Measurements from ENCODE around the gene CYBC1.

CYBC1 gene

DNA sequence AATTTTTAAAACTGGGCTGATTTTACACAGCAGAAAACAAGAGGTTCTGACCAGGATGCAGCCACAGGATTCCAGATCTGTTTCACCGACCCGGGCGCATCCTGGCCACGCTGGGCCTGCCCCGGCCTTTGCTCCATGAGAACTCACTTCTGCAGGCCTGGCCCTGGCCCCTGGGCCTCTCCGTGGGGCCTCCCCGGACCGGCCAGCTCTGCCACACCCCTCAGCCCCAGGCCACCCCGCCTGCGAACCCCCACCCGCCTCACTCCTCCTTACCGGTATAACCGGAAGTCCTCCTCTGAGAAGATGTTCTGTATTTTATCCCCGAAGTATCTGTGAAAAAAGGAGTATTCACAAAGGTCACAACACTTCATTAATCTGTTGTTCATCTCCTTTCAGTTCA, 45.5 kb downstream of the CYBC1 start:
- DNase-seq (ENCODE audit: low read depth, low spot score), result no peak
- TF ChIP-seq, protein P1, sequence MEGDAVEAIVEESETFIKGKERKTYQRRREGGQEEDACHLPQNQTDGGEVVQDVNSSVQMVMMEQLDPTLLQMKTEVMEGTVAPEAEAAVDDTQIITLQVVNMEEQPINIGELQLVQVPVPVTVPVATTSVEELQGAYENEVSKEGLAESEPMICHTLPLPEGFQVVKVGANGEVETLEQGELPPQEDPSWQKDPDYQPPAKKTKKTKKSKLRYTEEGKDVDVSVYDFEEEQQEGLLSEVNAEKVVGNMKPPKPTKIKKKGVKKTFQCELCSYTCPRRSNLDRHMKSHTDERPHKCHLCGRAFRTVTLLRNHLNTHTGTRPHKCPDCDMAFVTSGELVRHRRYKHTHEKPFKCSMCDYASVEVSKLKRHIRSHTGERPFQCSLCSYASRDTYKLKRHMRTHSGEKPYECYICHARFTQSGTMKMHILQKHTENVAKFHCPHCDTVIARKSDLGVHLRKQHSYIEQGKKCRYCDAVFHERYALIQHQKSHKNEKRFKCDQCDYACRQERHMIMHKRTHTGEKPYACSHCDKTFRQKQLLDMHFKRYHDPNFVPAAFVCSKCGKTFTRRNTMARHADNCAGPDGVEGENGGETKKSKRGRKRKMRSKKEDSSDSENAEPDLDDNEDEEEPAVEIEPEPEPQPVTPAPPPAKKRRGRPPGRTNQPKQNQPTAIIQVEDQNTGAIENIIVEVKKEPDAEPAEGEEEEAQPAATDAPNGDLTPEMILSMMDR (IDR thresholded peaks at IDR 0.05; ENCODE audit: low read depth, low read length), result no peak
- H3K4me3 ChIP-seq (ENCODE audit: low read depth, low read length), result no peak overlapping the region
- in situ Hi-C loops (cut with HindIII; ENCODE audit: low sequenced_read_pairs), result no loop called here

DNA sequence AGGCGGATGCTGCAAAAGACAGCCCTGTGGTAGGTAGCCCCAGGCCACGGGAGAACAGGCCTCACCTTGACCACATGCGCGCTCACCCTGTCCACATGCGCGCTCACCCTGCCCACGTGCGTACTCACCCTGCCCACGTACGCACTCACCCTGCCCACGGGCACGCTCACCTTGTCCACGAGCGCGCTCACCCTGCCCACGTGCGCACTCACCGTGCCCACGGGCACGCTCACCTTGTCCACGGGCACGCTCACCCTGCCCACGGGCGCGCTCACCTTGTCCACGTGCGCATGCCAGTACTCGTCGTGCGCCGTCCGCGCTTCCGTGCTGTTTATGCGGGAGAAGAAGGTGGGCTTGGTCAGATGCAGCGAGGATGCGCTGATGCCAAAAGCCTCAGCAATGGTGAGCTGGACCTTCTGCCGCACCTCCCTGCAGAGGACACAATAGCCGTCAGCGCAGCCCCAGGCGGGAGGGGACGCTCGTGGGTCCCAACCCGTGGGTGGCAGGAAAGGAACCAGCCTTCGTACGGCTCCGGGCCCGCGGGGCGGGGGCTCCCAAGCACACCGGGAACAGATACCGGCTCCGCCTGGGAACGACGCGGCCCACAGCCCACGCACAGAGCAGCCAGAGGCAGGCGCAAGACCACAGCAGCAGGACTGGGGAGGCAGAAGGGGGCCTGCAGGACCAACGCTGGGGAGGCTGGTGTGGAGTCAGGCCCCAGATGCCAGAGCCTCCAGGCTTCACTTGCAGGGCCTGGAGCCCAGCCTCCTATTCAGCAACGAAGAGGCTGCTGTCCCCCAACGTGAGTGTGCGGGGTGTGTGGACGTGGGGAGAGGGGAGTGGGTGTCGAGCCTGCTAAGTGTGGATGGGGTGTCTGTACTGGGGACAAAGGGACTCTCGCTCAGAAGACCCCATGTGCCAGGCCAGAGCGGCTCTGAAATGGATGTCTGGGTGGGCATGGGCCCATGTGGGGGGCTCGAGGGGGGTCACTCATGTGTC, 46.6 kb downstream of the CYBC1 start:
- no peak overlapping the region for H3K4me3 ChIP-seq (ENCODE audit: low read depth, low read length)
- in situ Hi-C loops (cut with HindIII; ENCODE audit: low sequenced_read_pairs), result no loop called here
- no peak for DNase-seq (ENCODE audit: low read depth, low spot score)
- TF ChIP-seq, protein P1 (IDR thresholded peaks at IDR 0.05; ENCODE audit: low read depth, low read length), result no peak

DNA sequence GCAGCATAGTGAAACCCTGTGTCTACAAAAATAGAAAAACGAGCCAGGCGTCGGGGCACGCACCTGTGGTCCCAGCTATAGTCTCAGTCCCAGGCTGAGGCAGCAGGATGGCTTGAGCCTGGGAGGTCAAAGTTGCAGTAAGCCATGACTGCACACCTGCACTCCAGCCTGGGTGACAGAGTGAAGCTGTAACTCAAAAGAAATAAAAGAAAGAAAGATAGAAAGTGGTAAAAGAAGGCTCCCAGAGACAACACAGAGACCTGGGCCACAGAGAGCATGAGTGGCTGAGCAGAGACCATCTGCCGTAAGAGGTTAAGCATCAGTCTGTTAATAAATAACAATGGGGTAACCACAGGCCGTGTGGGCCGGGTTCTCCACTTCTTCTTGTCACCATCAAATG, 47.7 kb downstream of the CYBC1 start:
- no peak overlapping the region for H3K4me3 ChIP-seq (ENCODE audit: low read depth, low read length)
- in situ Hi-C loops (cut with HindIII; ENCODE audit: low sequenced_read_pairs), result no loop called here
- TF ChIP-seq, protein P1 (IDR thresholded peaks at IDR 0.05; ENCODE audit: low read depth, low read length), result no peak
- no peak for DNase-seq (ENCODE audit: low read depth, low spot score)

DNA sequence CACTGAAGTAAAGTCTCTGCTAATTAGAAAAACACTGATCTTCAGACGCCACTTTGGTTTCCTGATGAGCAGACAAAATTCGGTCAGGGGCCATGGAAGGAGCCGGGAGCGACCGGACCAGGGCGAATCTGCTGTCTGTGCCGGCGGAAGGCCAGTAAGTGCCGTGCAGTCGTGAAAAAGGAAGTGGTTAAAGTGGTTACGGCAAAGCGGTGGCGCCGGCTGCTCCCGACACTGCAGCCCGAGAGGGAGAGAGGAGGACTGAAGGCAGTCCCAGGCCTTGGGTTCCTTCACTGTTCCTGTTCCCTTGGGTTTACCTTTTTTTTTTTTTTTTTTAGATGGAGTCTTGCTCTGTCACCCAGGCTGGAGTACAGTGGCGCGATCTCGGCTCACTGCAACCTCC, 49.7 kb downstream of the CYBC1 start:
- no peak overlapping the region for H3K4me3 ChIP-seq (ENCODE audit: low read depth, low read length)
- in situ Hi-C loops (cut with HindIII; ENCODE audit: low sequenced_read_pairs), result no loop called here
- no peak for DNase-seq (ENCODE audit: low read depth, low spot score)
- TF ChIP-seq, protein P1 (IDR thresholded peaks at IDR 0.05; ENCODE audit: low read depth, low read length), result no peak

DNA sequence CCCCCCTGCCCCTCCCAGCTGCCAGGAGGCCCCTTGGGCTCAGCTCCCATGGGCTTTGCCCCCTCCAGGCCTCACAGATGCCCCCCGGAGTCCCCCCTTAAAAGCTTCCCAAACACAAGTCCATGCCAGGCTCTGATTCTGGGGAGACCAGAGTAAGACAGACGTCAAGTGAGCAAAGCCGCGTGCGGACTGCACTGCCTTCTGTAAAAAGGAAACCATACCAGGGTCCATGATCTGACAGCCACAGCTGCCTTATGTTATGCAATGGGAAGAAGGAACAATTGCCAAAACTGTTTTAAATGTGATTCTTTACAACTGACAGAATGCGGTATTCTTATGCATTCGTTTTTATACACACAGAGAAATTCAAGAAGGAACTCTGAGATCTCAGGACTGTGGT, 50.3 kb downstream of the CYBC1 start:
- no peak for DNase-seq (ENCODE audit: low read depth, low spot score)
- H3K4me3 ChIP-seq (ENCODE audit: low read depth, low read length), result no peak overlapping the region
- in situ Hi-C loops (cut with HindIII; ENCODE audit: low sequenced_read_pairs), result no loop called here
- TF ChIP-seq, protein P1 (IDR thresholded peaks at IDR 0.05; ENCODE audit: low read depth, low read length), result no peak

DNA sequence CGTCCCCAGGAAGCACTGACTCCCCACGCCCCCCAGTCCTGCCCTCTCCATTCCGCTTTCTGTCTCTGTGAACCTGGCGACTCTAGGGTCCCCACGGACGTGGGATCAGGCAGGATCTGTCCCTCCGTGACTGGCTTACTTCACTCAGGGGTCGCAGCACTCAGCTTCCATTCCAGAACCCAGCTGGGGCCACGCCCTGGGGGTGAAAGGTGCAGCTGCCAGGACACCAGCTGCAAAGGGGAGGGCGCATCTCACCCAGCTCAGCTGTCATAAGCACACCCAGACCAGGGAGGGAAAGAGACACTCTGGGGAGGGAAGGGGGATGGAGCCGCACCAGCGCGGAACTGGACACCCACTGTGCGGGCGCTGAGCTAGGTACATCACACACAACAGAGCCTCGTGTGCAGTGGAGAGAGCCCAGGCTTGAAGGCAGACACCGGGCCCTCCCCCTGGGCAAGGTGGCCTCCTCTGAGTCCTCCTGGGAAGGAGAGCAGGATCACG, 50.9 kb downstream of the CYBC1 start:
- in situ Hi-C loops (cut with HindIII; ENCODE audit: low sequenced_read_pairs), result no loop called here
- TF ChIP-seq, protein P1 (IDR thresholded peaks at IDR 0.05; ENCODE audit: low read depth, low read length), result no peak
- no peak overlapping the region for H3K4me3 ChIP-seq (ENCODE audit: low read depth, low read length)

More for the DNA sequence above, 50.9 kb downstream of the CYBC1 start:
- no peak for DNase-seq (ENCODE audit: low read depth, low spot score)

All from astrocyte of the spinal cord (primary cell).